Brain microvascular endothelial cell (primary cell): ENCODE measurements around the gene SMIM12.
A peak's percentile ranks its signal among the peaks of the same experiment; 100 is the strongest.

Experiments
- DNase-seq: peaks from one replicate; pipeline ENCODE4 v3.0.0-alpha.2; 2020
- H3K27ac ChIP-seq: fragments of 250-450 bp; sonication (Bioruptor Pico); 2 replicates; pipeline ENCODE4 v1.5.1; 2020; ENCODE audit warnings: mild to moderate bottlenecking, moderate library complexity
- H3K27me3 ChIP-seq: fragments of 250-450 bp; sonication (Bioruptor Pico); replicated peaks from 2 replicates; pipeline ENCODE4 v1.5.1; 2020; ENCODE audit warnings: mild to moderate bottlenecking
- H3K36me3 ChIP-seq: fragments of 250-450 bp; sonication (Bioruptor Pico); replicated peaks from 2 replicates; pipeline ENCODE4 v1.5.1; 2020; ENCODE audit warnings: mild to moderate bottlenecking
- H3K4me3 ChIP-seq: 2 replicates; pipeline ENCODE4 v1.5.1; 2011; ENCODE audit warnings: low read depth, mild to moderate bottlenecking, control low read depth, low read length, moderate library complexity
- in situ Hi-C: cut with HindIII; loops from 2 replicates; pipeline ENCODE4 v1.10.0; 2017; ENCODE audit warnings: low sequenced_read_pairs, low pct_ligation_motif_present
- TF ChIP-seq, protein P1 (sequence below): IDR thresholded peaks from 2 replicates; pipeline ENCODE4 v1.5.1; 2011; ENCODE audit warnings: low read depth, mild to moderate bottlenecking, moderate library complexity, low read length, control low read depth, inconsistent platforms; ENCODE audit errors: missing control alignments

Gene SMIM12

DNA sequence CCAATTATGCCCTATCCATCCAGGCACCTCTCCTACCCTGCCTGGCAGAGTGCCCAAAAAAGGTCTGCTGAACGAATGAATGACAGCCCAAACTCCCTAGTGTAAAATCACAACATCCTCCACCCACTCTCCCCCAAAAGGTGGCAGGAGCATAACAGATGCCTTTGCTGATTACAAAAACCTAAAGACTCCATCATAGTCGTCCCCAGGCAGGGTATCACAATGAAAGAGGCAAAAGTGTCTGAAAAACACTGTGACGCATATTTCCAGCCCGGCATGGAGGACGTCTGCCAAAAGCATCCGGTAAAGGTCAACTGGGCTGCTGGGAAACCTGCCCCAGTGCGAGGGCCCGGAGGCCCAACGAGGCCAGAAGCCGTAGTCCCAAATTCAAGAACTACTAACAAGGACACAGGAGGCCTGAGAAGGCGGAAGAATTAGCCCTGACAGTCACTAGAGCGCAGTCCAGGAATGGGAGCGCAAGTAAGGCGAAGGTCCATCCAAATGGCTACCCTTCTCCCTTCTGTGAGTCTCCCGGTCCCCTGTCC lies 576 bp downstream of the SMIM12 start:
- peaks cover 17% of the 10 kb centered on the region for H3K36me3 ChIP-seq
- H3K27ac ChIP-seq: peak overlapping the region; percentile 70
- peak; percentile 31 for DNase-seq
- in situ Hi-C loops: no loop called here
- TF ChIP-seq, protein P1, sequence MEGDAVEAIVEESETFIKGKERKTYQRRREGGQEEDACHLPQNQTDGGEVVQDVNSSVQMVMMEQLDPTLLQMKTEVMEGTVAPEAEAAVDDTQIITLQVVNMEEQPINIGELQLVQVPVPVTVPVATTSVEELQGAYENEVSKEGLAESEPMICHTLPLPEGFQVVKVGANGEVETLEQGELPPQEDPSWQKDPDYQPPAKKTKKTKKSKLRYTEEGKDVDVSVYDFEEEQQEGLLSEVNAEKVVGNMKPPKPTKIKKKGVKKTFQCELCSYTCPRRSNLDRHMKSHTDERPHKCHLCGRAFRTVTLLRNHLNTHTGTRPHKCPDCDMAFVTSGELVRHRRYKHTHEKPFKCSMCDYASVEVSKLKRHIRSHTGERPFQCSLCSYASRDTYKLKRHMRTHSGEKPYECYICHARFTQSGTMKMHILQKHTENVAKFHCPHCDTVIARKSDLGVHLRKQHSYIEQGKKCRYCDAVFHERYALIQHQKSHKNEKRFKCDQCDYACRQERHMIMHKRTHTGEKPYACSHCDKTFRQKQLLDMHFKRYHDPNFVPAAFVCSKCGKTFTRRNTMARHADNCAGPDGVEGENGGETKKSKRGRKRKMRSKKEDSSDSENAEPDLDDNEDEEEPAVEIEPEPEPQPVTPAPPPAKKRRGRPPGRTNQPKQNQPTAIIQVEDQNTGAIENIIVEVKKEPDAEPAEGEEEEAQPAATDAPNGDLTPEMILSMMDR: no peak
- H3K27me3 ChIP-seq: no peaks in the 10 kb centered on the region
- peak overlapping the region; percentile 72 for H3K4me3 ChIP-seq

DNA sequence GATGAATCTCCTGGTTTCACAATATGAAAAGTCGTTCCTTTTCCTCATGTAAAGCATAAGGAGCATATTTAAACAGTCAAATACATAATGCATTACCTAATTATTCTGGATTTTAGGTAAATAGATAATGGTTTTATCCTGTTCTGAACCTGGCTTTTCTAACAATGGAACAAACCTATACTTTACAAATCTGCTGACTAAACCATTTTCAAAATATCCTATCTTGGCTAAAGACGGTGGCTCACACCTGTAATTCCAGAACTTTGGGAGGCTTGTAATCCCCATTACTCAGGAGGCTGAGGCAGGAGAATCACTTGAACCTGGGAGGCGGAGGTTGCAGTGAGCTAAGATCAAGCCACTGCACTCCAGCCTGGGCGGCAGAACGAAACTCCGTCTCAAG lies 2.9 kb downstream of the SMIM12 start:
- no peak for DNase-seq
- no peak overlapping the region for H3K27ac ChIP-seq
- no peak overlapping the region for H3K4me3 ChIP-seq
- H3K27me3 ChIP-seq: no peaks in the 10 kb centered on the region
- in situ Hi-C loops: no loop called here
- TF ChIP-seq, protein P1: no peak
- peaks cover 24% of the 10 kb centered on the region for H3K36me3 ChIP-seq

DNA sequence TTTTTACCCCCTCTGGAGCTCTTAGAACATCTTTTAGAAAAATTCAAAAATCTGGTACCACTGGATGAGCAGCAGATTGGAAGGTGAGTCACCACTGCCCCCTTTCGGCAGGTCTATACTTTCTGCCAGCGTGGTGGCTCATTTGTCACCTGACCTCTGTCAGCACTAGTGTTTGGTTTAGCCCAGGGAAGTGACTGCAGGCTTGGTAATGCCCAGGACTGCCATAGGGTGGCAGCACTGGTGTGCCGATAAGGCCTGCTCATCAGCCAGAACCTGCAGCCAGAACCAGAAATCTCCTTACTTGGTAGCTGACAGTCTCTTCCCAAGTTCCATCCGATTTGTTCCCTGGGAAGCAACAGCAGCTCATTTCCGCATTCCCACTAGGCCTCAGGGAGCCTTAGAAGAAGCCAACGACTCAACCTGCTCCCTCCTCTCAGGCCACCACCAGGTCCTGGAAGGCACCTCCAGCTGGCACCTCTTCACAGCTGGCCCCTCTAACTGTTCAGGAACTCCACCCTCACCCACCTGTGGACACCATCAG lies 6.8 kb downstream of the SMIM12 start:
- Histone ChIP-seq H3K4me3 (no peak overlapping the region), H3K27me3 (no peaks in the 10 kb centered on the region), H3K27ac (no peak overlapping the region), H3K36me3 (peaks cover 31% of the 10 kb centered on the region)
- DNase-seq: peak; percentile 97
- in situ Hi-C loops: no loop called here
- TF ChIP-seq, protein P1: peak; percentile 97

DNA sequence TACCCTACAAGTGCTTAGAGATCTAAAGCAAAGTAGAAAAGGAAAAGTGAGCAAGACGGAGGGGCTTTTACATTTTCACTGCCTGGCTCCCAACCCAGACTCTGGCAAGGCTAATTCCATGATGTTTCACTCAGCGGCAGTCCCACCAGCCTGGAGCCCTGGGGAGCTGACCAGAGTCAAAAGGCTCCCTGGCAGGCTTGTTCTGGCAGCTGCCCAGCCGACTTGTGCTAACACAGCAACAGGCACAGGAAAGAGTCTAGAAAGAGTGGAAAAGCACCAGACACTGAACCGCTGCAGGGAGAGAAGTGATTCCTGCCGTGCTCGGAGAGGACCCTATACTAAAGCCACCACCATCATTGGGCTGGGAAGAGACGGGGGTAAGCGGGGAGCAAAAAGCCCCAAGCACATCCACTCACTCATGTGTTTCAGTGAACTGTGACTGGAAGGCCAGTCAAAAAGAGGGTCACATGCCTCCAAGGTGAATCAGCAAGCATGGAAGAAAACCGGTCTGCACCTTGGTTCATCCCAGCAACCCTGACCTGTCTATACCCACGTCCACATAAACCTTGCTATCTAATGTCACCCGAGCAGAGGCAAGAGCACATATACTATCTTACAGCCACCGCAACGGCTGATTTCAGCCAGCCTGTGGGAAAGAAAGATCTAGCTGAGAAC lies 8.0 kb downstream of the SMIM12 start:
- in situ Hi-C loops: no loop called here
- TF ChIP-seq, protein P1: no peak
- H3K36me3 ChIP-seq: peaks cover 31% of the 10 kb centered on the region
- H3K4me3 ChIP-seq: no peak overlapping the region
- no peaks in the 10 kb centered on the region for H3K27me3 ChIP-seq
- peak; percentile 59 for DNase-seq
- no peak overlapping the region for H3K27ac ChIP-seq

DNA sequence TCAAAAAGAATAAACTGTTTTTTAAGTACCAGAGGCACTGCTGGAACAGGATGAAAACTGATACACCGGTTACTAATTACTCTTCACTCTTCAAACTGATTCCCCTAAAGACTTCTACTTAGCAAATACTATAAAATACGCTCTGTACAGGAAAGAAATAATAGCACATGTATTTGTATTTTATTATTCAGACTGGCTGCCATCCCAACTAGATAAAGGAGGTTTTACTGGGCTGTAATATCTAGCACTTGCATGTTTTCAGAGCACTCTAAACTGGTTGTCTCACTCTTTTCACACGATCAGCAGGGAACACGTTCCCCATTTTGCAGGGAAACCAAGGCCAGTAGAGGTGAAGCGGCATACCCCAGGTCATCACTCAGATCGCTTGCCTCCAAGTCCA lies 9.2 kb downstream of the SMIM12 start:
- no peaks in the 10 kb centered on the region for H3K27me3 ChIP-seq
- in situ Hi-C loops: no loop called here
- no peak overlapping the region for H3K27ac ChIP-seq
- H3K4me3 ChIP-seq: no peak overlapping the region
- peaks cover 27% of the 10 kb centered on the region for H3K36me3 ChIP-seq
- DNase-seq: no peak
- TF ChIP-seq, protein P1: no peak
